Hepatic stellate cell (primary cell): ENCODE results near the gene BDKRB2.
"Not testable (repeated sequence)": the region's sequence is repeated elsewhere in the genome, so short reads cannot be mapped to it uniquely, and the experiment has no call there.

Source experiments
- DNase-seq: peaks from one replicate; pipeline ENCODE4 v3.0.0; 2011; ENCODE audit warnings: low spot score

Gene BDKRB2

GRCh38 chr14:96225213-96225612 lies 20.6 kb downstream of the BDKRB2 start:
- no peak for DNase-seq

DNA sequence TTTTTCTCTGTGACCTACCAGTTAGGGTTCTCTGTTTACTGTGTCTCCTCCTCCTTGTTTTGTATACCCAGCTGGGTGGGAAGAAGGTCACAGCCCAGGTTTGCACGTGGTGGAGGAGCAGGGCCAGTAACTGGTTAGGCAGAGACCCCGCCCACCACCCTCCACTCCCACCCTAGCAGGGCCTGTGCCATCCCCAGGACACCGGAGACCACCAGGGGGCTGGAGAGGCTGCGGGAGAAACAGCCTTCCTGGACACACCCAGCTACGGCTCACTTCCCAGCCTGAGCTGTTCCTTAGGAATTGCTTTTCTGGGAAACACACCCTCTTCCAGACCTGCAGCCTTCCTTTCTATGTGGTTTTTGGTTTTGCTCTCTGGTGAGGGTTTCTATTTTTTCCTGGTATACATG lies 21.1 kb downstream of the BDKRB2 start:
- DNase-seq = peak; percentile 88

DNA sequence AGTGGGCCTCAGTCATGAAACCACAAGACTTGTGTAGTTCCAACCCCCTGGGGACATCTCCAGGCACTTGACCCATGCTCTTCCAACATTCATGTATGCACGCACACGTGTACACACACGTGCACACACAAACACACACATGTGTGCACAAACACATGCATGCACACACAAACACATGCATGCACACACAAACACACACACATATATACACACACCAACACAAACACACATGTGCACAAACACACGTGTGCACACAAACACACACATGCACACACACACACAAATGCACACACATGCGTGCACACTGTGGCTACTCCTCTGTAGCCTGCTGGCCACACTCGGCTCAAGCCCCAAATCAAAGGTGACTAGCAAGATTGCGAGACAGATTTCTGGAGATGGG lies 22.8 kb downstream of the BDKRB2 start:
- DNase-seq = no peak

DNA sequence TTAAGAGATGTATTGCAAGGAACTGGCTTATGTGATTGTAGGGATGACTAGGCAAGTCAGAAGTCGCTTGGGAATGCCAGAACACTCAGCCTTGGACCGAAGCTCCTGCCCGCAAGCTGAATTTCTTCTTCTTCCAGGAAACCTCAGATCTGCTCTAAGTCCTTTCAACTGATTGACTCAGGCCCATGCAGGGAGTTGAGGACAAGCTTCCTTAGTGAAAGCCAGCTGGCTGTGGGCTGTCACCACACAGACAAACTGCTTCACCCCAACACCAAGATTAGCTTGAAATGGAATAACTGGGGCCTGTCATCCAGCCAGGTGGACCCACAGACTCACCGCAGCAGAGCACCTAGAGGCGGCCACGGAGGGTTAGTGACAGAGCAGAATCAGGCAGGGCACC lies 24.7 kb downstream of the BDKRB2 start:
- DNase-seq = no peak

DNA sequence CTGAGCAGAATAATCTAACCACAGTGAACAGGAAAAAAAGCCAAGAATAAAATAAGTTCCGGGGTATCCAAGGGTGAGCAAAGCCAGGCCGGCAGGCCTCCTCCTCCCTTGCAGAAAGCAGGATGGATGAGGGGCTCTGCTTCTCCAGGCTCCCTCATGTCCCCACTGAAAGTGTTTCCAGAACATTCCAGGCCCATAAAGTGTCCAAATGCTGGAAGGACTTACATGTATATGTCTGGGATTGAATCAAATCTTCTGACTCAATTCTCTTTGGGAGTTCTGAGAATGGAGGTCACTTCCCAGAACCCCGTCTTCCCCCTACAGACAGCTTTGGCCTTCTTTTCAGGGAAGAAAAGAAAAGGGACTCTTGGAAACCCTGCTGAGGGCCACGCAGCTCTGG lies 26.4 kb downstream of the BDKRB2 start:
- no peak for DNase-seq

GRCh38 chr14:96231526-96232130 lies 27.0 kb downstream of the BDKRB2 start:
- DNase-seq = no peak

GRCh38 chr14:96232506-96232905 lies 27.9 kb downstream of the BDKRB2 start:
- DNase-seq = no peak

DNA sequence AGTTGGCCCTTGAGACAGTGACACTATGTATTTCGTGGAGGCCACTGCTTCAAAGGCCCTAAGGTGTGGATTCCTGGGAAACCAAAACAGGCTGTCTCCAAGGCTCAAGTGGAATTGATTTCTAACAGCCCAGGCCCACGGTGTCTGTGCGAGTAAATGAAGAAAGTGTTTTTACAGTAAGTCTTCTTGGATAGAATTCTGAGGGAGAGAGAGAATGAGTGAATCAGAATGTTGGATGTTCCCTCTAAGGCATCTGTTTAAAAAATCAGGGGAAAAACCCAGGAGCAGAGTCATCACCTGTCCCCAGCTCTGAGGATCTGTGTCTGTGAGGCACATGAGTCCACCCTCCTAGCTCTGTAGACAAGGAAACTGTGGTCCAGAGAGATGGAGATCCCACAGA lies 29.0 kb downstream of the BDKRB2 start:
- DNase-seq = no peak

DNA sequence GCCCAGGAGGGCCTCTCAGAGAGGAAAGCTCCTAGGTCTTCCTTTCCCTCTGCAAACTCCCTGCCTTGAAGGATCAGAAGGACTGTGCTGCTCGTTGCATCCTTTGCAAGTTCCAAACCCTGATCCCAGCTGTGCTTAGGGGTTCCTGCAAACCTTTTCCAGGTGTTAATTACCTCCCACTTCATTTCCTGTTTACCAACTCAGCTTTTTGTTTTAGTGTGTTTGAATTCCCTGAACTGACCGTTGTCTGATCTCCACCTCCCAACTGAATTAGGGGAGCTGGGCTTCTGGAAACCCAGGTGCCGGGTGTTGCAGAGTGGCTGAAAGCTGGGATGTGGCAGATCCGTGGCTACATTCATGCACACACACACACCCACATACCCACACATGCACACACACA lies 30.8 kb downstream of the BDKRB2 start:
- no peak for DNase-seq

DNA sequence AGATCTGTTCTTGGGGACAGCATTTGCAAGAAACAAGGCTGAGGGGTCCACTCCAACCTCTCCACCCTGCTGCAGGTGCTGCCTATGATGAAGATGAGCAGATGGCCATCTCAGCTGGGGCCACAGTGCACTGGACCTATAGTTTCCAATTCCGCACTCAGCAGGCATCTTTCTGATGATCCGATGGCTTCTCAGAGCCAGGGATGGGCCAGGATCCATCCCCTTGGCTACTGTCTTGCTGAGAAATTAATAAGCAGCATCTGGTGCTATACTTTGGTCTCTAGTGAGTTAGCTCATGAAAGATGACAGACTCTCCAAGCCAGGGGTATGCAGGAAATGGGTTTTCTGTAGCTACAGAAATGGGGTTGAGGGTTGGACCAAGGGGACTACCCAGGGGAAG lies 33.0 kb downstream of the BDKRB2 start:
- no peak for DNase-seq

DNA sequence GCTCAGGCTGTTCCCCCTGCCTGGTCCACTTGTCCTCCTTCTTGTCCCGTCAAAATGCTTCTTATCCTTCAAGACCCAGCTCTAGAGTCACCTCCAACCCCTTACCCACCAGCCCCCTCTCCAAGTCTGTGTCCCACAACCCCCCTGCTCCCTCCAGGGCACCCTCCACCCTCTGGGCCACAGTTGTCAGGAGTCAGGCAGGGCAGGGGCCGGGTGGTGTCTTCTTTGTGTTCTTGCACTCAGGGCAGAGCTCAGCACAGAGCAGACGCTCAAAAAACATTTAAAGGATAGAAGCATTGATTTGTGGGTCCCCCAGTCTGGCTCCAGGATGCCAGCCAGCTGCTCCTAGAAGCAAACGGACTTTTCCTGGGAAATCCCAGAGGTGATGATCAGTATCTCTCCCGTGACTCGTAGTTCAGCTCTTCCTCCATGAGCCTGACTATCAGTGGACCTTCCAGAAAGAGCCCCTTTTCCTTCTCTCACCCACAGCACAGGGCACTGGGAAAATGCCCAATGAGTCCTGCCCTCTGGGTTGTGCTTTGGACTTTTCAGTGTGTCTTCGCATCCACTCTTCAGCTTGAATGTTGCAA lies 34.1 kb downstream of the BDKRB2 start:
- no peak for DNase-seq

DNA sequence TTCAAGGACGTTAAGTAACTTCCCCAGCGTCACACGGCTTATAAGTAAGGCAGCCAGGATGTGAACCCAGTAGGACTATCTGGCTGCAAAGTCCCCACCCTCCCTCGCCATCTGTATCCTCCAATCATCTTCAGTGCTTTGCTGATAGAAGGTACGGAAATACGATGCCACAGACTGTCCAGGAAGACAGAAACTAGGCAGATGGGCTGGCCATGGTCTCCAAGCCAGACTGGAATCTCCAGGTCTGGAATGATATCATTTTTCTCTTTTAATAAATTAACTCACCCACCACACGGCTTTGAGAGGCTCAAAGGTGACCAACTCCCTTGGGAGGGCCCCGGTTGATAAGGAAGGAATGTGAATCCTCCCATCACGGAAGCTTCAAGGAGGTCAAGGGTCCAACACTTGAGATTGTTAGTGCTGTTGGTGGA lies 35.1 kb downstream of the BDKRB2 start:
- no peak for DNase-seq

DNA sequence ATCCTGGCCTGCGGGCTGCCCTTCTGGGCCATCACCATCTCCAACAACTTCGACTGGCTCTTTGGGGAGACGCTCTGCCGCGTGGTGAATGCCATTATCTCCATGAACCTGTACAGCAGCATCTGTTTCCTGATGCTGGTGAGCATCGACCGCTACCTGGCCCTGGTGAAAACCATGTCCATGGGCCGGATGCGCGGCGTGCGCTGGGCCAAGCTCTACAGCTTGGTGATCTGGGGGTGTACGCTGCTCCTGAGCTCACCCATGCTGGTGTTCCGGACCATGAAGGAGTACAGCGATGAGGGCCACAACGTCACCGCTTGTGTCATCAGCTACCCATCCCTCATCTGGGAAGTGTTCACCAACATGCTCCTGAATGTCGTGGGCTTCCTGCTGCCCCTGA lies 36.0 kb downstream of the BDKRB2 start:
- DNase-seq = no peak

- DNase-seq = no peak
Observed at GRCh38 chr14:96242126-96242525, 37.5 kb downstream of the BDKRB2 start.

- no peak for DNase-seq
Observed at GRCh38 chr14:96243785-96244184, 39.1 kb downstream of the BDKRB2 start.

DNA sequence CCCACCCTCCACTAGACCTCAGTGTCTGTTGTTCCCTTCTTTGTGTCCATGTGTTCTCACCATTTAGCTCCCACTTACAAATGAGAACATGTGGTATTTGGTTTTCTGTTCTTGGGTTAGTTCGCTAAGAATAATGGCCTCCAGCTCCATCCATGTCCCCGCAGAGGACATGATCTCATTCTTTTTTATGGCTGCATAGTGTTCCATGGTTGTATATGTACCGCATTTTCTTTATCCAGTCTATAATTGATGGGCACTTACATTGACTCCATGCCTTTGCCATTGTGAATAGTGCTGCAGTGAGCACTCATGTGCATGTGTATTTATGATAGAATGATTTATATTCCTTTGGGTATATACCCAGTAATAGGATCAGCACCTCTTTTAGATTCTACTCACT lies 40.4 kb downstream of the BDKRB2 start:
- not testable (repeated sequence) for DNase-seq

- DNase-seq = peak; percentile 78
Observed at GRCh38 chr14:96245710-96246538, 41.3 kb downstream of the BDKRB2 start.

DNA sequence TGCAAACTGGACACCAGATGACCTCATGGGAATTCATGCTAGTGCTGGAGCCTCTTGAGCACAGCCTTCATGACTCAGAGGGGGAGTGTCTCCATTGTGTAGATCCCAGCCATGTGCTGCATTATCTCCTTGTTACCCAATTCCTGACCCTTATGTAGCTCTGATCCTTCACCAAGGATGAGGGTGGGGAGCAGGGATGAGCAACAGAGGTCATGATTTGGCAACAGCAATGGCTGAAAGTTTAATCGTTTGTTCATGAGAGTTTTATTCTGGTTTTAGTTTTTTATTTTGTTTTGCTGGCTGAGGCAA lies 41.9 kb downstream of the BDKRB2 start:
- DNase-seq = peak; percentile 96

DNA sequence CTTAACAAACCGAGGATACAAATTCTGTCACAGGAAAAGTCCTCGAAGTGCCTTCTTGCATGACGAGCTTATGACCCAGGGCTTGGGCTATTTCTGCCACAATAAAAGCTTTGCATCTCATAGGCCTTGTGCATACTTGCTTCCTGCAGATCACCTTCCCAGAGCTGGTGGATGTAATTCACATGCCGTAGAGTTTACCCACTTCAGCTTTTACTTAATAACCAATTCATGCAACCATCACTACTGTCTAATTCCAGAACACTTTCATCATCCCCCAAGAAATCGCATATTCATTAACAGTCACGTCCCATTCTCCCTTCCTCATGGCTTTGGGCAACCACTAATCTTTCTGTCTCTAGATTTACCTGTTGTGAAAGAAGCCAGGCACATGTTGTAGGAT lies 42.4 kb downstream of the BDKRB2 start:
- DNase-seq = no peak

DNA sequence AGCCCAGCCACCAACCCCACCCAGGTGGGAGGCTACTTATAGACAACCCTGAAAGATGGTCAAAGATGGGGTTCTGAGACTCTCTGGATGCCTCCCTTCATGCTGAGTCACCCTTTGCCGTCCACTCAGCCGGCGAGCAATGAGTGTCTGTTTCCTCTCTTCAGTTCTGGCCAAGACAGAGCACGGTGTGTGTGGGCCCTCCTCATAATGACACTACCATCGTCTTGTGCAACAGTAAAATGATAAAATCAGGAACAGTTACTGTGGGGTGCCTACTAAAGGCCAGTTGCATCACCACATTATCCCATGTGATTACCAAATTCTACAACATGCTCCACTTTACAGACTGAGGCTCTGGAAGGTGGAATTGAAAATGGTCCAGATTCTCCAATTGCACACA lies 44.4 kb downstream of the BDKRB2 start:
- peak; percentile 59 for DNase-seq

DNA sequence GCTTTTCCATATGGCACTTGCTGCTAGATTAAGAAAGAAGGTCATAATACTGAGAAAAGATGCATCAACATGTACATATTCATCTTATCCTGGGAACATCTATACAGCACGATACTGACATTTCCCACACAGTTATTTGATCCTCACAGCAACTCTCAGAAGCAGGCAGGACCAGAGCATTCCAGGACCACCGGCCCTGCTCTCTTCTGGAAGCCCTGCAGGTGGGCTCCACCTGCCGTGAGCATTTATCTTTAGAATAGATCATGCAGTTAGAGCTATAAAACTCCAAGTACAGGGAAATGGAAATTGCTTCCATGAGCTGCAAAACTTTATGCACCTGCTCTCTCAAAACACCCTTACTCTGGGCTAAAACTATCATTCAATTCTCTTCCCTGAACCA lies 45.8 kb downstream of the BDKRB2 start:
- DNase-seq = no peak

GRCh38 chr14:96251656-96252155 lies 47.1 kb downstream of the BDKRB2 start:
- no peak for DNase-seq

GRCh38 chr14:96252323-96252998 lies 47.8 kb downstream of the BDKRB2 start:
- DNase-seq = no peak
